IMR-90 (cell line): Measurements from ENCODE around the gene FAM237A. TPM values are rescaled to one million over a fixed set of nuclear protein-coding genes. Genes with fewer than 3 reads are reported as not detected.

Source experiments
- ATAC-seq: fragments of 200-7000 bp; cut with Tn5 transposase; 2 replicates; pipeline ENCODE4 v1.9.1; 2020; ENCODE audit warnings: low read depth, mild to moderate bottlenecking, moderate library complexity
- BruUV-seq: library from RNA; stranded (reverse); fragments of 400-500 nt; replicated peaks from 2 replicates; lab custom pipeline; 2021; lab: Mats Ljungman, UMichigan
- CTCF ChIA-PET: fragments of 300-600 bp; formaldehyde crosslinking; extraction: SDS; loops from one replicate; lab custom pipeline; 2021; ENCODE audit warnings: antibody characterized with exemption; lab: Yijun Ruan, JAX
- POLR2A ChIA-PET: fragments of 300-600 bp; sonication (Branson Sonifier 250); formaldehyde crosslinking; loops from one replicate; lab custom pipeline; 2022; ENCODE audit warnings: antibody characterized with exemption; ENCODE audit not compliant: unreplicated experiment; lab: Charles Lee
- DNase-seq: peaks from one replicate; pipeline ENCODE4 v3.0.0; 2013
- H2AFZ ChIP-seq: replicated peaks from 2 replicates; pipeline ENCODE3; 2013; ENCODE audit warnings: low read length, mild to moderate bottlenecking; ENCODE audit not compliant: poor library complexity
- H2AK5ac ChIP-seq: 2 replicates; pipeline ENCODE4 v1.6.1; 2013; ENCODE audit warnings: low read depth, low read length, inconsistent platforms
- H2AK9ac ChIP-seq: replicated peaks from 2 replicates; pipeline ENCODE3; 2013; ENCODE audit warnings: mild to moderate bottlenecking, low read depth, low read length, moderate library complexity; ENCODE audit not compliant: poor library complexity
- H2BK120ac ChIP-seq: 2 replicates; pipeline ENCODE4 v1.6.1; 2013; ENCODE audit warnings: low read depth, low read length, inconsistent platforms
- H2BK15ac ChIP-seq: 3 replicates; pipeline ENCODE4 v1.6.1; 2013; ENCODE audit warnings: low read depth, low read length, inconsistent platforms
- H2BK20ac ChIP-seq: 2 replicates; pipeline ENCODE4 v1.6.1; 2013; ENCODE audit warnings: low read depth, mild to moderate bottlenecking, inconsistent platforms, low read length, moderate library complexity
- H2BK5ac ChIP-seq: 2 replicates; pipeline ENCODE4 v1.6.1; 2013; ENCODE audit warnings: mild to moderate bottlenecking, low read depth, low read length, inconsistent platforms; ENCODE audit not compliant: poor library complexity, severe bottlenecking
- H3K14ac ChIP-seq: replicated peaks from 2 replicates; pipeline ENCODE4 v1.6.1; 2013; ENCODE audit warnings: low read depth, low read length, inconsistent platforms
- H3K18ac ChIP-seq: 2 replicates; pipeline ENCODE4 v1.6.1; 2013; ENCODE audit warnings: low read depth, low read length, control low read depth
- H3K23ac ChIP-seq: 2 replicates; pipeline ENCODE4 v1.6.1; 2013; ENCODE audit warnings: low read depth, low read length, inconsistent platforms
- H3K27ac ChIP-seq: 2 replicates; pipeline ENCODE4 v1.5.1; 2013; ENCODE audit warnings: mild to moderate bottlenecking, control low read depth, low read length; ENCODE audit not compliant: insufficient read depth
- H3K27me3 ChIP-seq: 2 replicates; pipeline ENCODE4 v1.6.1; 2013; ENCODE audit warnings: low read length; ENCODE audit not compliant: control insufficient read depth, insufficient read depth
- H3K36me3 ChIP-seq: 2 replicates; pipeline ENCODE4 v1.6.1; 2013; ENCODE audit warnings: low read length, mixed read lengths; ENCODE audit not compliant: control insufficient read depth, insufficient read depth
- H3K4ac ChIP-seq: 2 replicates; pipeline ENCODE4 v1.6.1; 2013; ENCODE audit warnings: low read depth, low read length, inconsistent platforms
- H3K4me1 ChIP-seq: 2 replicates; pipeline ENCODE4 v1.6.1; 2013; ENCODE audit warnings: low read length, mixed read lengths; ENCODE audit not compliant: control insufficient read depth, insufficient read depth
- H3K4me2 ChIP-seq: 2 replicates; pipeline ENCODE4 v1.6.1; 2013; ENCODE audit warnings: low read depth, mild to moderate bottlenecking, control low read depth, low read length, moderate library complexity
- H3K4me3 ChIP-seq: 2 replicates; pipeline ENCODE4 v1.5.1; 2013; ENCODE audit warnings: low read depth, mild to moderate bottlenecking, control low read depth, low read length, moderate library complexity; ENCODE audit not compliant: insufficient read depth
- H3K56ac ChIP-seq: 2 replicates; pipeline ENCODE4 v1.6.1; 2013; ENCODE audit warnings: low read length, inconsistent platforms; ENCODE audit not compliant: insufficient read depth; ENCODE audit errors: extremely low read depth
- H3K79me1 ChIP-seq, 2 experiments: 2 replicates each; pipeline ENCODE4 v1.6.1; 2013; ENCODE audit warnings: low read length in 2 of 2, inconsistent platforms in 1 of 2, low read depth in 1 of 2
- H3K9ac ChIP-seq: 2 replicates; pipeline ENCODE4 v1.6.1; 2013; ENCODE audit warnings: low read depth, low read length, control low read depth
- H3K9me1 ChIP-seq: 2 replicates; pipeline ENCODE4 v1.6.1; 2013; ENCODE audit warnings: low read length, inconsistent platforms; ENCODE audit not compliant: insufficient read depth
- H3K9me3 ChIP-seq: 2 replicates; pipeline ENCODE4 v1.6.1; 2013; ENCODE audit warnings: low read length; ENCODE audit not compliant: control insufficient read depth, insufficient read depth
- H4K20me1 ChIP-seq: 2 replicates; pipeline ENCODE4 v1.6.1; 2013; ENCODE audit warnings: low read length, inconsistent platforms; ENCODE audit not compliant: insufficient read depth
- H4K5ac ChIP-seq: 2 replicates; pipeline ENCODE4 v1.6.1; 2013; ENCODE audit warnings: mild to moderate bottlenecking, low read depth, low read length, control low read depth
- H4K8ac ChIP-seq, 2 experiments: 2 replicates each; pipeline ENCODE4 v1.6.1; 2013; ENCODE audit warnings: low read depth in 2 of 2, low read length in 2 of 2, control low read depth in 1 of 2, inconsistent platforms in 1 of 2
- H4K91ac ChIP-seq: 2 replicates; pipeline ENCODE4 v1.6.1; 2013; ENCODE audit warnings: low read depth, low read length, inconsistent platforms; ENCODE audit not compliant: insufficient read depth
- BHLHE40 ChIP-seq: fragments of 150-350 bp; IDR thresholded peaks from 2 replicates; pipeline ENCODE4 v1.6.1; 2016; ENCODE audit warnings: mild to moderate bottlenecking, low read depth, low read length
- CEBPB ChIP-seq: IDR thresholded peaks from 2 replicates; pipeline ENCODE4 v1.6.1; 2012; ENCODE audit warnings: low read depth, low read length, improper control_type of control experiment
- CHD1 ChIP-seq: IDR thresholded peaks from 2 replicates; pipeline ENCODE4 v1.6.1; 2012; ENCODE audit warnings: low read depth, low read length, improper control_type of control experiment
- CTCF ChIP-seq: conservative IDR thresholded peaks from 2 replicates; pipeline ENCODE4 v1.5.1; 2012; ENCODE audit warnings: mild to moderate bottlenecking, low read depth, low read length, improper control_type of control experiment
- ELK1 ChIP-seq: fragments of 150-350 bp; IDR thresholded peaks from 2 replicates; pipeline ENCODE4 v1.6.1; 2016; ENCODE audit warnings: low read depth, mild to moderate bottlenecking, low read length, moderate library complexity, borderline replicate concordance
- FOS ChIP-seq: fragments of 150-350 bp; IDR thresholded peaks from 2 replicates; pipeline ENCODE4 v1.6.1; 2016; ENCODE audit warnings: low read depth, low read length
- MAFK ChIP-seq: IDR thresholded peaks from 2 replicates; pipeline ENCODE4 v1.6.1; 2012; ENCODE audit warnings: low read depth, low read length, improper control_type of control experiment
- MAZ ChIP-seq: IDR thresholded peaks from 2 replicates; pipeline ENCODE4 v1.6.1; 2012; ENCODE audit warnings: low read depth, mild to moderate bottlenecking, low read length, improper control_type of control experiment, moderate library complexity, borderline replicate concordance
- MXI1 ChIP-seq: IDR thresholded peaks from 2 replicates; pipeline ENCODE4 v1.6.1; 2012; ENCODE audit warnings: low read depth, mild to moderate bottlenecking, low read length, moderate library complexity, borderline replicate concordance
- NFE2L2 ChIP-seq: fragments of 150-350 bp; IDR thresholded peaks from 2 replicates; pipeline ENCODE4 v1.6.1; 2016; ENCODE audit warnings: low read depth, mild to moderate bottlenecking, low read length
- POLR2A ChIP-seq: IDR thresholded peaks from 2 replicates; pipeline ENCODE4 v1.6.1; 2012; ENCODE audit warnings: mild to moderate bottlenecking, low read depth, low read length
- RAD21 ChIP-seq: IDR thresholded peaks from 2 replicates; pipeline ENCODE4 v1.6.1; 2012; ENCODE audit warnings: low read length, improper control_type of control experiment
- RCOR1 ChIP-seq: IDR thresholded peaks from 2 replicates; pipeline ENCODE4 v1.6.1; 2012; ENCODE audit warnings: mild to moderate bottlenecking, low read length, improper control_type of control experiment; ENCODE audit not compliant: insufficient replicate concordance
- RFX5 ChIP-seq: IDR thresholded peaks from 2 replicates; pipeline ENCODE4 v1.8.0; 2012; ENCODE audit warnings: low read depth, mild to moderate bottlenecking, low read length, moderate library complexity
- SMC3 ChIP-seq: fragments of 150-350 bp; IDR thresholded peaks from 2 replicates; pipeline ENCODE4 v1.6.1; 2016; ENCODE audit warnings: low read depth, mild to moderate bottlenecking, antibody characterized with exemption, low read length, moderate library complexity
- USF2 ChIP-seq: fragments of 150-350 bp; IDR thresholded peaks from 2 replicates; pipeline ENCODE4 v1.6.1; 2017; ENCODE audit warnings: mild to moderate bottlenecking, antibody characterized with exemption, low read length, low read depth
- WGBS, 2 experiments: methylation state at CpG; one replicate each; pipeline versions ENCODE4 v1.1.5 to v1.1.7; 2013; ENCODE audit warnings: missing lambda C conversion rate in 2 of 2; ENCODE audit not compliant: insufficient read length in 1 of 2; ENCODE audit errors: extremely low coverage in 2 of 2; 5-methylcytosine and 5-hydroxymethylcytosine counted together
- dilution Hi-C: fragments of 300-500 bp; cut with HindIII; formaldehyde crosslinking; loops from one replicate; pipeline ENCODE4 v1.14.3; 2018; ENCODE audit warnings: low sequenced_read_pairs; ENCODE audit not compliant: unreplicated experiment
- in situ Hi-C: fragments of 300-500 bp; cut with MboI; formaldehyde crosslinking; loops from 3 replicates; pipeline ENCODE4 v1.14.3; 2019; ENCODE audit warnings: low sequenced_read_pairs, inconsistent platforms, mixed read lengths
- intact Hi-C: fragments of 100-400 bp; cut with micrococcal nuclease; formaldehyde crosslinking; loops from 2 replicates; pipeline ENCODE4 v1.10.0; 2022
- polyA plus RNA-seq, 3 experiments: library from polyadenylated mRNA; depleted of rRNA; stranded (reverse); fragments of >200 nt; gene quantifications; 2 replicates each; pipeline ENCODE4 v1.2.3, GENCODE V29; 2012; ENCODE audit warnings: low replicate concordance in 1 of 3
- total RNA-seq: library from RNA; depleted of rRNA; stranded (reverse); fragments of >200 nt; gene quantifications from 2 replicates; pipeline ENCODE4 v1.2.3, GENCODE V29; 2012

The FAM237A gene
- total and polyA plus RNA-seq, 2 of the 4 experiments (the other 2 are of a cell fraction), result not detected

- Histone ChIP-seq H3K27ac (no peak overlapping the region), H3K56ac (no peak overlapping the region), H2BK15ac (no peak overlapping the region), H3K27me3 (peaks cover 10% of the 10 kb centered on the region), H2AK9ac (no peak overlapping the region), H2AK5ac (no peak overlapping the region), H3K4me1 (no peaks in the 10 kb centered on the region), H2BK120ac (no peak overlapping the region), H3K9me3 (no peaks in the 10 kb centered on the region), H4K5ac (no peak overlapping the region), H3K9ac (no peak overlapping the region), H3K23ac (no peak overlapping the region), H3K4ac (no peak overlapping the region), H4K20me1 (no peaks in the 10 kb centered on the region), H2BK20ac (no peak overlapping the region), H3K18ac (no peak overlapping the region), H2AFZ (no peak overlapping the region), H3K4me3 (no peak overlapping the region), H3K79me1 (no peaks in the 10 kb centered on the region), H2BK5ac (no peak overlapping the region), H3K4me2 (no peak overlapping the region), H4K91ac (no peak overlapping the region), H3K9me1 (no peaks in the 10 kb centered on the region), H4K8ac (no peak overlapping the region), H3K36me3 (no peaks in the 10 kb centered on the region), H3K14ac (no peak overlapping the region)
- no peak for DNase-seq
- ATAC-seq, result no peak
- in situ Hi-C loops (no loop called here), dilution Hi-C loops (no loop called here), intact Hi-C loops (no loop called here)
- CTCF ChIA-PET, result no interaction called here
- WGBS, 2 experiments, result 0% methylated on average over 2 of the region's 2 CpGs; no CpG with 5 or more reads in 1 of the 2 experiments
- BruUV-seq, result no TSS peak
- POLR2A ChIA-PET, result no interaction called here
- no peak for TF ChIP-seq CHD1
- no peak for TF ChIP-seq USF2
- no peak for TF ChIP-seq POLR2A
- TF ChIP-seq RAD21, result no peak
- no peak for TF ChIP-seq RFX5
- TF ChIP-seq SMC3, result no peak
- TF ChIP-seq CEBPB, result no peak
- TF ChIP-seq RCOR1, result no peak
- no peak for TF ChIP-seq MAFK
- TF ChIP-seq NFE2L2, result no peak
- TF ChIP-seq CTCF, result no peak
- no peak for TF ChIP-seq ELK1
- no peak for TF ChIP-seq MXI1
- no peak for TF ChIP-seq MAZ
- TF ChIP-seq BHLHE40, result no peak
- TF ChIP-seq FOS, result no peak
Measured at GRCh38 chr2:206639636-206640035, 2.7 kb upstream of the FAM237A start.
